WTC11 (cell line): ENCODE data around the gene ST3GAL5. TPM values are rescaled to one million over a fixed set of nuclear protein-coding genes. Genes with fewer than 3 reads are reported as not detected.

Experiments used
- ATAC-seq: fragments of 200-7000 bp; cut with Tn5 transposase; 2 replicates; pipeline ENCODE4 v1.10.0; 2021; ENCODE audit warnings: mild to moderate bottlenecking, moderate library complexity
- CTCF ChIA-PET: fragments of 300-600 bp; sonication (Branson Sonifier 250); formaldehyde crosslinking; loops from one replicate; lab custom pipeline; 2021; ENCODE audit warnings: antibody characterized with exemption; lab: Charles Lee
- POLR2A ChIA-PET: fragments of 350-600 bp; sonication (Branson Sonifier 250); formaldehyde crosslinking; loops from one replicate; lab custom pipeline; 2021; ENCODE audit warnings: antibody characterized with exemption; lab: Charles Lee
- DNase-seq: peaks from one replicate; pipeline ENCODE4 v3.0.0; 2021; ENCODE audit warnings: low spot score
- H3K27ac Mint-ChIP-seq: 2 replicates; pipeline ENCODE4 v1.8.0; 2021; ENCODE audit warnings: mixed read lengths
- H3K27me3 Mint-ChIP-seq: 2 replicates; pipeline ENCODE4 v1.8.0; 2021; ENCODE audit warnings: low read depth, mild to moderate bottlenecking, moderate library complexity, mixed read lengths
- H3K36me3 Mint-ChIP-seq: 2 replicates; pipeline ENCODE4 v1.8.0; 2021; ENCODE audit warnings: mixed read lengths
- H3K4me1 Mint-ChIP-seq: 2 replicates; pipeline ENCODE4 v1.8.0; 2022; ENCODE audit warnings: mixed read lengths
- H3K4me3 Mint-ChIP-seq: 2 replicates; pipeline ENCODE4 v1.8.0; 2021; ENCODE audit warnings: mild to moderate bottlenecking, moderate library complexity, mixed read lengths
- H3K9me3 Mint-ChIP-seq: 2 replicates; pipeline ENCODE4 v1.8.0; 2021; ENCODE audit warnings: mixed read lengths
- ATF1 ChIP-seq: sonication (generic); formaldehyde crosslinking; IDR thresholded peaks from 2 replicates; pipeline ENCODE4 v1.8.1; 2023; ENCODE audit warnings: mild to moderate bottlenecking, moderate library complexity, missing genetic modification reagents
- ATF6 ChIP-seq: sonication (generic); formaldehyde crosslinking; IDR thresholded peaks from 2 replicates; pipeline ENCODE4 v1.8.1; 2023; ENCODE audit warnings: mild to moderate bottlenecking, missing genetic modification reagents
- CBFB ChIP-seq: sonication (generic); formaldehyde crosslinking; IDR thresholded peaks from 2 replicates; pipeline ENCODE4 v1.8.1; 2022; ENCODE audit warnings: mild to moderate bottlenecking, low read depth, missing genetic modification reagents
- CDX4 ChIP-seq: fragments of 250-450 bp; sonication (Bioruptor Pico); IDR thresholded peaks from 2 replicates; pipeline ENCODE4 v1.9.0; 2021; ENCODE audit warnings: moderate library complexity, mild to moderate bottlenecking, inconsistent platforms, borderline replicate concordance
- E2F1 ChIP-seq: sonication (generic); formaldehyde crosslinking; IDR thresholded peaks from 2 replicates; pipeline ENCODE4 v1.8.0; 2022; ENCODE audit warnings: mild to moderate bottlenecking, missing genetic modification reagents
- ETV6 ChIP-seq: sonication (generic); formaldehyde crosslinking; IDR thresholded peaks from 2 replicates; pipeline ENCODE4 v1.8.1; 2022; ENCODE audit warnings: mild to moderate bottlenecking, missing genetic modification reagents
- FOXP1 ChIP-seq: sonication (generic); formaldehyde crosslinking; IDR thresholded peaks from 2 replicates; pipeline ENCODE4 v1.8.0; 2022; ENCODE audit warnings: missing genetic modification reagents, mild to moderate bottlenecking, moderate library complexity, borderline replicate concordance
- GTF2I ChIP-seq: fragments of 250-450 bp; sonication (Bioruptor Pico); conservative IDR thresholded peaks from 2 replicates; pipeline ENCODE4 v1.4.0; 2021; ENCODE audit warnings: mild to moderate bottlenecking
- MAX ChIP-seq: sonication (generic); formaldehyde crosslinking; IDR thresholded peaks from 2 replicates; pipeline ENCODE4 v1.8.0; 2022; ENCODE audit warnings: mild to moderate bottlenecking, missing genetic modification reagents
- MYBL2 ChIP-seq: sonication (generic); formaldehyde crosslinking; IDR thresholded peaks from 2 replicates; pipeline ENCODE4 v1.8.1; 2023; ENCODE audit warnings: mild to moderate bottlenecking, moderate library complexity, missing genetic modification reagents
- NR1H2 ChIP-seq: sonication (generic); formaldehyde crosslinking; IDR thresholded peaks from 2 replicates; pipeline ENCODE4 v1.9.0; 2021; ENCODE audit warnings: mild to moderate bottlenecking, moderate library complexity, missing genetic modification reagents
- OVOL2 ChIP-seq: fragments of 250-450 bp; sonication (Bioruptor Pico); IDR thresholded peaks from 2 replicates; pipeline ENCODE4 v1.9.0; 2021; ENCODE audit warnings: mild to moderate bottlenecking, borderline replicate concordance
- SMAD4 ChIP-seq: sonication (generic); formaldehyde crosslinking; IDR thresholded peaks from 2 replicates; pipeline ENCODE4 v1.8.0; 2022; ENCODE audit warnings: mild to moderate bottlenecking, missing genetic modification reagents
- SOX15 ChIP-seq: fragments of 250-450 bp; sonication (Bioruptor Pico); IDR thresholded peaks from 2 replicates; pipeline ENCODE4 v1.9.0; 2021; ENCODE audit warnings: mild to moderate bottlenecking
- STAT6 ChIP-seq: sonication (generic); formaldehyde crosslinking; conservative IDR thresholded peaks from 2 replicates; pipeline ENCODE4 v1.8.1; 2023; ENCODE audit warnings: mild to moderate bottlenecking, low read depth, missing genetic modification reagents, moderate library complexity
- TEAD4 ChIP-seq: sonication (generic); formaldehyde crosslinking; IDR thresholded peaks from 2 replicates; pipeline ENCODE4 v1.8.0; 2022; ENCODE audit warnings: mild to moderate bottlenecking, missing genetic modification reagents
- ZBTB43 ChIP-seq: sonication (generic); formaldehyde crosslinking; IDR thresholded peaks from 2 replicates; pipeline ENCODE4 v1.8.1; 2023; ENCODE audit warnings: mild to moderate bottlenecking, missing genetic modification reagents
- ZMAT4 ChIP-seq: fragments of 250-450 bp; sonication (Bioruptor Pico); IDR thresholded peaks from 2 replicates; pipeline ENCODE4 v1.9.0; 2021; ENCODE audit warnings: mild to moderate bottlenecking
- ZNF138 ChIP-seq: sonication (generic); formaldehyde crosslinking; conservative IDR thresholded peaks from 2 replicates; pipeline ENCODE4 v1.8.1; 2022; ENCODE audit warnings: mild to moderate bottlenecking, moderate library complexity, missing genetic modification reagents
- ZNF263 ChIP-seq: sonication (generic); formaldehyde crosslinking; IDR thresholded peaks from 2 replicates; pipeline ENCODE4 v1.8.1; 2022; ENCODE audit warnings: low read depth, mild to moderate bottlenecking, moderate library complexity, missing genetic modification reagents
- ZNF317 ChIP-seq: sonication (generic); formaldehyde crosslinking; IDR thresholded peaks from 2 replicates; pipeline ENCODE4 v1.8.1; 2023; ENCODE audit warnings: low read depth, mild to moderate bottlenecking, moderate library complexity, missing genetic modification reagents, borderline replicate concordance
- ZNF512 ChIP-seq: sonication (generic); formaldehyde crosslinking; IDR thresholded peaks from 2 replicates; pipeline ENCODE4 v1.8.1; 2022; ENCODE audit warnings: missing genetic modification reagents, borderline replicate concordance
- total RNA-seq: library from RNA; stranded (reverse); gene quantifications from 3 replicates; pipeline ENCODE4 v1.2.3, GENCODE V29; 2021

Gene ST3GAL5
- total RNA-seq, 1 experiment from 2014 or later: 5.9 TPM

- TF ChIP-seq GTF2I (CRISPR knock-in tag): no peak
- no peak for TF ChIP-seq STAT6
- no peak for TF ChIP-seq MAX (CRISPR knock-in tag)
- no peak for TF ChIP-seq ETV6 (CRISPR knock-in tag)
- TF ChIP-seq TEAD4: no peak
- no peak for TF ChIP-seq ZNF263
Observed at GRCh38 chr2:85901155-85901554, 12.4 kb upstream of the ST3GAL5 start (continued).

- Mint-ChIP-seq H3K4me3 (no peak overlapping the region), H3K36me3 (no peaks in the 10 kb centered on the region), H3K27me3 (no peaks in the 10 kb centered on the region; the same call in 1 of the 2 replicates), H3K4me1 (peaks cover 5% of the 10 kb centered on the region; the same call in 1 of the 2 replicates), H3K27ac (no peak overlapping the region), H3K9me3 (peaks cover 8% of the 10 kb centered on the region)
- DNase-seq (no peak), ATAC-seq (no peak)
- CTCF ChIA-PET: no interaction called here
- POLR2A ChIA-PET: no interaction called here
- TF ChIP-seq NR1H2 (CRISPR knock-in tag) (no peak), SOX15 (no peak), ATF6 (CRISPR knock-in tag) (no peak), ZMAT4 (CRISPR knock-in tag) (no peak), SMAD4 (no peak), E2F1 (CRISPR knock-in tag) (no peak), FOXP1 (CRISPR knock-in tag) (no peak), ZNF138 (CRISPR knock-in tag) (no peak)
Observed at GRCh38 chr2:85900366-85900765, 11.6 kb upstream of the ST3GAL5 start.

- Mint-ChIP-seq H3K27me3 (no peaks in the 10 kb centered on the region; the same call in 1 of the 2 replicates), H3K27ac (no peak overlapping the region), H3K4me3 (no peak overlapping the region), H3K9me3 (peaks cover 12% of the 10 kb centered on the region), H3K4me1 (peaks cover 5% of the 10 kb centered on the region; the same call in 1 of the 2 replicates), H3K36me3 (no peaks in the 10 kb centered on the region)
- ATAC-seq (no peak), DNase-seq (no peak)
- CTCF ChIA-PET: no interaction called here
- POLR2A ChIA-PET: no interaction called here
- TF ChIP-seq OVOL2 (CRISPR knock-in tag): no peak
- no peak for TF ChIP-seq ZNF317 (CRISPR knock-in tag)
- no peak for TF ChIP-seq ATF1
- TF ChIP-seq CBFB (CRISPR knock-in tag): no peak
- no peak for TF ChIP-seq STAT6
- no peak for TF ChIP-seq CDX4 (CRISPR knock-in tag)
- TF ChIP-seq ZBTB43 (CRISPR knock-in tag): no peak
- no peak for TF ChIP-seq MYBL2 (CRISPR knock-in tag)
- no peak for TF ChIP-seq ZNF512 (CRISPR knock-in tag)
Observed at GRCh38 chr2:85899849-85900248, 11.1 kb upstream of the ST3GAL5 start.
